Trophoblast cell (in vitro differentiated cells and primary cell): ENCODE data around the gene COL25A1.

Source experiments
- DNase-seq, 2 donors: peaks; one replicate each; pipeline ENCODE4 v3.0.0-alpha.2; 2016
- H2AFZ ChIP-seq: 2 replicates; pipeline ENCODE4 v1.6.1; 2013; ENCODE audit warnings: low read length, moderate library complexity, mild to moderate bottlenecking; ENCODE audit not compliant: insufficient read depth, poor library complexity
- H2AK5ac ChIP-seq: 2 replicates; pipeline ENCODE4 v1.6.1; 2013; ENCODE audit warnings: mild to moderate bottlenecking, low read length
- H2BK120ac ChIP-seq: 2 replicates; pipeline ENCODE4 v1.6.1; 2013; ENCODE audit warnings: low read length, mild to moderate bottlenecking, moderate library complexity; ENCODE audit not compliant: insufficient read depth, poor library complexity
- H2BK12ac ChIP-seq: 2 replicates; pipeline ENCODE4 v1.6.1; 2013; ENCODE audit warnings: mild to moderate bottlenecking, low read length, moderate library complexity
- H2BK5ac ChIP-seq: 2 replicates; pipeline ENCODE4 v1.6.1; 2013; ENCODE audit warnings: low read length, low read depth, moderate library complexity, mild to moderate bottlenecking; ENCODE audit not compliant: poor library complexity
- H3K14ac ChIP-seq: 2 replicates; pipeline ENCODE4 v1.6.1; 2013; ENCODE audit warnings: mild to moderate bottlenecking, low read length
- H3K18ac ChIP-seq: 2 replicates; pipeline ENCODE4 v1.6.1; 2013; ENCODE audit warnings: mild to moderate bottlenecking, low read length
- H3K23ac ChIP-seq: 2 replicates; pipeline ENCODE4 v1.6.1; 2013; ENCODE audit warnings: low read length
- H3K27ac ChIP-seq: 2 replicates; pipeline ENCODE4 v1.5.1; 2013; ENCODE audit warnings: low read depth, mild to moderate bottlenecking, inconsistent platforms, low read length, moderate library complexity
- H3K27me3 ChIP-seq: 2 replicates; pipeline ENCODE4 v1.6.1; 2013; ENCODE audit warnings: inconsistent platforms, mild to moderate bottlenecking, low read length, moderate library complexity; ENCODE audit not compliant: insufficient read depth
- H3K36me3 ChIP-seq, 2 experiments: 1 replicate in 1 of 2; 2 replicates in 1 of 2; pipeline ENCODE4 v1.6.1; 2013; ENCODE audit warnings: low read length in 2 of 2, mild to moderate bottlenecking in 2 of 2, moderate library complexity in 1 of 2; ENCODE audit not compliant: insufficient read depth in 2 of 2, control insufficient read depth in 1 of 2
- H3K4ac ChIP-seq: 2 replicates; pipeline ENCODE4 v1.6.1; 2013; ENCODE audit warnings: low read depth, mild to moderate bottlenecking, low read length, moderate library complexity
- H3K4me1 ChIP-seq, 2 experiments: 1 replicate in 1 of 2; 2 replicates in 1 of 2; pipeline ENCODE4 v1.6.1; 2013; ENCODE audit warnings: low read length in 2 of 2, mild to moderate bottlenecking in 2 of 2, moderate library complexity in 1 of 2; ENCODE audit not compliant: insufficient read depth in 2 of 2, control insufficient read depth in 1 of 2
- H3K4me2 ChIP-seq: 2 replicates; pipeline ENCODE4 v1.6.1; 2013; ENCODE audit warnings: inconsistent platforms, mild to moderate bottlenecking, low read length, moderate library complexity
- H3K4me3 ChIP-seq: 2 replicates; pipeline ENCODE4 v1.5.1; 2013; ENCODE audit warnings: mild to moderate bottlenecking, low read depth, low read length, inconsistent platforms
- H3K79me1 ChIP-seq: one replicate; pipeline ENCODE4 v1.6.1; 2013; ENCODE audit warnings: low read length
- H3K79me2 ChIP-seq: 2 replicates; pipeline ENCODE4 v1.6.1; 2013; ENCODE audit warnings: low read length, mild to moderate bottlenecking; ENCODE audit not compliant: control insufficient read depth, insufficient read depth, poor library complexity
- H3K9ac ChIP-seq: 2 replicates; pipeline ENCODE4 v1.6.1; 2013; ENCODE audit warnings: mild to moderate bottlenecking, low read length
- H3K9me3 ChIP-seq: 2 replicates; pipeline ENCODE4 v1.6.1; 2013; ENCODE audit warnings: low read depth, mild to moderate bottlenecking, control low read depth, inconsistent platforms, low read length; ENCODE audit not compliant: insufficient read depth
- H4K12ac ChIP-seq: 2 replicates; pipeline ENCODE4 v1.6.1; 2013; ENCODE audit warnings: low read depth, mild to moderate bottlenecking, low read length, moderate library complexity
- H4K8ac ChIP-seq: 2 replicates; pipeline ENCODE4 v1.6.1; 2013; ENCODE audit warnings: low read depth, mild to moderate bottlenecking, low read length, moderate library complexity
- H4K91ac ChIP-seq: one replicate; pipeline ENCODE4 v1.6.1; 2013; ENCODE audit warnings: low read depth, mild to moderate bottlenecking, low read length, moderate library complexity
- WGBS: extraction: QIAGEN DNeasy Blood & Tissue Kit; methylation state at CpG from one replicate; pipeline ENCODE4 v1.1.7; 2013; ENCODE audit warnings: missing lambda C conversion rate; ENCODE audit not compliant: insufficient read length, insufficient coverage; ENCODE audit errors: extremely low coverage; 5-methylcytosine and 5-hydroxymethylcytosine counted together

Gene COL25A1

GRCh38 chr4:109154424-109154823 is 148.0 kb downstream of the COL25A1 start:
- Histone ChIP-seq H4K91ac (no peak overlapping the region), H3K14ac (no peak overlapping the region), H3K23ac (no peak overlapping the region), H4K12ac (no peak overlapping the region), H3K4ac (no peak overlapping the region), H2BK120ac (no peak overlapping the region), H2BK12ac (no peak overlapping the region), H3K79me1 (no peaks in the 10 kb centered on the region), H3K4me2 (no peak overlapping the region), H2BK5ac (no peak overlapping the region), H3K27me3 (no peaks in the 10 kb centered on the region), H3K18ac (no peak overlapping the region), H3K9me3 (no peaks in the 10 kb centered on the region), H4K8ac (no peak overlapping the region), H2AFZ (no peak overlapping the region), H3K9ac (no peak overlapping the region), H3K36me3 (no peaks in the 10 kb centered on the region), H3K27ac (no peak overlapping the region), H3K79me2 (no peaks in the 10 kb centered on the region), H2AK5ac (no peak overlapping the region), H3K4me1 (no peaks in the 10 kb centered on the region), H3K4me3 (no peak overlapping the region)
- WGBS: no CpG with 5 or more reads among the region's 4 CpGs
- DNase-seq: no peak

GRCh38 chr4:109149836-109150235 is 152.6 kb downstream of the COL25A1 start:
- Histone ChIP-seq H3K27ac (no peak overlapping the region), H4K12ac (no peak overlapping the region), H3K79me1 (no peaks in the 10 kb centered on the region), H3K23ac (no peak overlapping the region), H3K4me1 (no peaks in the 10 kb centered on the region), H2AK5ac (no peak overlapping the region), H3K4ac (no peak overlapping the region), H2AFZ (no peak overlapping the region), H3K79me2 (no peaks in the 10 kb centered on the region), H3K36me3 (no peaks in the 10 kb centered on the region), H3K14ac (no peak overlapping the region), H4K8ac (no peak overlapping the region), H3K9ac (no peak overlapping the region), H3K18ac (no peak overlapping the region), H3K4me3 (no peak overlapping the region), H4K91ac (no peak overlapping the region), H2BK5ac (no peak overlapping the region), H3K9me3 (no peaks in the 10 kb centered on the region), H3K4me2 (no peak overlapping the region), H2BK12ac (no peak overlapping the region), H3K27me3 (no peaks in the 10 kb centered on the region), H2BK120ac (no peak overlapping the region)
- no peak for DNase-seq

GRCh38 chr4:109148577-109149075 is 153.8 kb downstream of the COL25A1 start:
- Histone ChIP-seq H2BK5ac (no peak overlapping the region), H3K79me1 (no peaks in the 10 kb centered on the region), H2BK120ac (no peak overlapping the region), H4K8ac (no peak overlapping the region), H3K36me3 (no peaks in the 10 kb centered on the region), H2AK5ac (no peak overlapping the region), H3K4me3 (no peak overlapping the region), H3K79me2 (no peaks in the 10 kb centered on the region), H3K4ac (no peak overlapping the region), H3K18ac (no peak overlapping the region), H3K27ac (no peak overlapping the region), H2BK12ac (no peak overlapping the region), H3K4me1 (no peaks in the 10 kb centered on the region), H3K9ac (no peak overlapping the region), H3K27me3 (no peaks in the 10 kb centered on the region), H4K91ac (no peak overlapping the region), H4K12ac (no peak overlapping the region), H3K23ac (no peak overlapping the region), H2AFZ (no peak overlapping the region), H3K14ac (no peak overlapping the region), H3K4me2 (no peak overlapping the region), H3K9me3 (no peaks in the 10 kb centered on the region)
- no CpG with 5 or more reads among the region's 2 CpGs for WGBS
- no peak for DNase-seq

GRCh38 chr4:109147135-109147534 is 155.3 kb downstream of the COL25A1 start:
- Histone ChIP-seq H3K4ac (no peak overlapping the region), H3K4me3 (no peak overlapping the region), H3K9ac (no peak overlapping the region), H3K79me2 (no peaks in the 10 kb centered on the region), H3K14ac (no peak overlapping the region), H4K8ac (no peak overlapping the region), H3K36me3 (no peaks in the 10 kb centered on the region), H2BK5ac (no peak overlapping the region), H3K18ac (no peak overlapping the region), H3K27ac (no peak overlapping the region), H4K91ac (no peak overlapping the region), H3K79me1 (no peaks in the 10 kb centered on the region), H2BK12ac (no peak overlapping the region), H3K4me1 (no peaks in the 10 kb centered on the region), H4K12ac (no peak overlapping the region), H3K23ac (no peak overlapping the region), H2BK120ac (no peak overlapping the region), H3K4me2 (no peak overlapping the region), H2AK5ac (no peak overlapping the region), H3K9me3 (no peaks in the 10 kb centered on the region), H2AFZ (no peak overlapping the region), H3K27me3 (no peaks in the 10 kb centered on the region)
- no CpG with 5 or more reads among the region's 1 CpG for WGBS
- no peak for DNase-seq
